ENCODE measurements around the gene CLINT1.

GRCh38 chr5:157820593-157821252 lies 38.2 kb downstream of the CLINT1 start:
- TF ChIP-seq POLR2AphosphoS5 (IDR thresholded peaks at IDR 0.05; ENCODE audit: low read depth, low read length), result no peak
- no peak for TF ChIP-seq POLR2A (IDR thresholded peaks at IDR 0.05; ENCODE audit: low read depth, low read length)
- no peak for TF ChIP-seq TAF1 (IDR thresholded peaks at IDR 0.05; ENCODE audit: borderline replicate concordance, low read depth, low read length)
